HK-2 (cell line): ENCODE data around the gene GHRL.

Experiments
- DNase-seq: peaks from one replicate; pipeline ENCODE4 v3.0.0-alpha.2; 2018; ENCODE audit not compliant: unreplicated experiment

The GHRL gene

DNA sequence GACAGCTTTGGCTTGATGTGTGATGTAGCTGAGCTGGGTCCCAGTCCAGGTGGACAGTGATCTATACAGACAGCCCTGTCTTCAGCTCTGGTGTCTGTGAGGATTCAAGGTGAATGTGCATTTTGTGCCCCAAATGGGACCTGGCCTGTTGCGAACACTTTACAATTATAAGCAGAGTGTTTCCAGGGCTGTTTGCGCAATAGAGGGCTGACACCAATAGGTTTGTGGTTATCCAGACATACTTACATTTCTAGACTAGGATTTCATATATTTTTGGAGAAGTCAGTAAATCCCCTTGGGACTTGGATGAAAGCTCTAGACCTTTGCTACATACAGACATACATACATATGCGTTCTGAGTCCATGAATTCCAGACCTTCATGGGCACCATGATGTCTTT is 48.7 kb downstream of the GHRL start:
- no peak for DNase-seq

GRCh38 chr3:10242182-10243065 is 50.3 kb downstream of the GHRL start:
- peak; percentile 40 for DNase-seq

- DNase-seq: no peak
These were observed 51.9 kb downstream of the GHRL start for GRCh38 chr3:10240799-10241198.

GRCh38 chr3:10238345-10239183 is 54.2 kb downstream of the GHRL start:
- no peak for DNase-seq
